Loucy (cell line): ENCODE measurements around the gene NUDT9.

Experiments used
- EZH2phosphoT487 ChIP-seq: fragments of 200-600 bp; IDR thresholded peaks from 2 replicates; pipeline ENCODE4 v1.6.1; 2018; ENCODE audit warnings: antibody characterized with exemption, mild to moderate bottlenecking, moderate library complexity, borderline replicate concordance
- TF ChIP-seq, protein P1 (sequence below): fragments of 200-600 bp; sonication (generic); conservative IDR thresholded peaks from 2 replicates; pipeline ENCODE4 v1.5.1; 2014; ENCODE audit warnings: mild to moderate bottlenecking, antibody characterized with exemption, low read length

DNA sequence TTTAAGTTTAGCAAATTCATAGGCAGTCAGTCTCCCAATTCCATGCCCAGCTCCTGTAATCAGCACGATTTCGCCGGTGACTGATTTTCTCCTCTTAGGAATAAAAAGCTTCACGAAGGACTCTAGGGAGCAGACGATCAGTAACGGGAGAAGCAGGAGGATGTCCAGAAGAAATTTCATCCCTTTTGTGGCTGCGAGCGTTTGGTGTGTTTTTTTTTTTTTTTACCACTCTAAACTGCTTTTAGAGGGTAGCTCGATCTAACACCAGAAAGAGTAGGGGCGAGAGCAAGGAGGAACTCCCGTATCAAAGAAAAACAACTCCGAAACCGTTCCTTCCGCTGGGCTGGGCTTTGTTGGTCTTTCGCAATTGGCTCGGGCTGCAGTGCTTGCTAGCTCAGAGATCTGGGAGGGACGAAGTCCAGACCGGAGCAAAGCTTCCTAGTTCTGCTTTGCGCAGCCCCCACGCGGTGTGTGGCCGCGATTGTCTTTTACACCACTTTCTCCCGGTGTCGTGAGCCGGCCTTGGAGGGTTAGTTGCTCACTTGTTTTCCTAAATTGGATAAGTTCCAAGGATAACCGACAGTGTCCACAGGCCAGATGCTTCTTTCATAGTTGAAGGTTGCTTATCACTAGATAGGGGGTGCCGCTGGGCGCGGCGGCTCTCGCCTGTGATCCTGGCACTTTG lies 31.3 kb upstream of the NUDT9 start, which contains the start of gene HSD17B11:
- TF ChIP-seq, protein P1, sequence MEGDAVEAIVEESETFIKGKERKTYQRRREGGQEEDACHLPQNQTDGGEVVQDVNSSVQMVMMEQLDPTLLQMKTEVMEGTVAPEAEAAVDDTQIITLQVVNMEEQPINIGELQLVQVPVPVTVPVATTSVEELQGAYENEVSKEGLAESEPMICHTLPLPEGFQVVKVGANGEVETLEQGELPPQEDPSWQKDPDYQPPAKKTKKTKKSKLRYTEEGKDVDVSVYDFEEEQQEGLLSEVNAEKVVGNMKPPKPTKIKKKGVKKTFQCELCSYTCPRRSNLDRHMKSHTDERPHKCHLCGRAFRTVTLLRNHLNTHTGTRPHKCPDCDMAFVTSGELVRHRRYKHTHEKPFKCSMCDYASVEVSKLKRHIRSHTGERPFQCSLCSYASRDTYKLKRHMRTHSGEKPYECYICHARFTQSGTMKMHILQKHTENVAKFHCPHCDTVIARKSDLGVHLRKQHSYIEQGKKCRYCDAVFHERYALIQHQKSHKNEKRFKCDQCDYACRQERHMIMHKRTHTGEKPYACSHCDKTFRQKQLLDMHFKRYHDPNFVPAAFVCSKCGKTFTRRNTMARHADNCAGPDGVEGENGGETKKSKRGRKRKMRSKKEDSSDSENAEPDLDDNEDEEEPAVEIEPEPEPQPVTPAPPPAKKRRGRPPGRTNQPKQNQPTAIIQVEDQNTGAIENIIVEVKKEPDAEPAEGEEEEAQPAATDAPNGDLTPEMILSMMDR = peak; percentile 16; the same call in 1 of the 2 replicates
- TF ChIP-seq EZH2phosphoT487 = no peak
